HG02798 (cell line): Measurements from ENCODE around the gene PITHD1.
"Not testable (repeated sequence)": the region's sequence is repeated elsewhere in the genome, so short reads cannot be mapped to it uniquely, and the experiment has no call there.

ENCODE experiments used
- ATAC-seq: cut with Tn5 transposase; IDR thresholded peaks from one replicate; pipeline ENCODE4 v1.9.1; 2021; ENCODE audit warnings: mild to moderate bottlenecking; ENCODE audit not compliant: unreplicated experiment, poor library complexity

PITHD1 gene

DNA sequence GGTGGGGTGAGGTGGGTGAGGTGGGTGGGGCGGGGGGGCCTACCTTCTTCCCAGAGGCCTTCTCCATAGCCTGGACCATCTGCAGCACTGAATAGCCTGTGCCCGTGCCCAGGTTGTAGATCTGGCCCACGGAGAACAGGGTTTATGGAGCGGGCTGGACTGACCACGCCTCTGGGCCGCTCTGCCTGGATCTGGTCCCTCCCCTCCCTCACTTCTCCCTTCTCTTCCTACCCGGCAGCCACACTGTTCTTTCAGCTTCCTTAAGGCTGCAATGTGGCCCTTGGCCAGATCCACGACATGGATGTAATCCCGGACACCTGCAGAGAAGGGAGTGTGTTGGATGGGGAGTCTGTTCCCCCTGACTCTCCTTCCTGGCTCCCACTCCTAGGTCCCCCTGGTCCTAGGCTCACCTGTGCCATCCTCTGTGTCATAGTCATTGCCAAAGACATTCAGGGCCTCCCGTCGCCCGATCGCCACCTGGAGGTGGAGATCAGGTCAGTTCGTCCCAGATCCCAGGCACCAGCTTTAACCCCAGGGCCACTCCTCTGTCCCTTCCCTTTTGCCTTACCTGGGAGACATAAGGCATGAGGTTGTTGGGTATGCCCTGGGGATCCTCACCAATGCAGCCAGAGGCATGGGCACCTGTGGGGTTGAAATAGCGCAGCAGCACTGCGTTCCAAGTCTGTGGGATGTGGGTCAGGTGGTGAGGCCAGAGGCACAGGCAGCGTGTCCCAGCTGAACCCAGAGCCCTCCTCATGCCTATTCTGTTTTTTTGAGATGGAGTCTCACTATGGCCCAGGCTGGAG lies 18.5 kb downstream of the PITHD1 start:
- no peak for ATAC-seq

DNA sequence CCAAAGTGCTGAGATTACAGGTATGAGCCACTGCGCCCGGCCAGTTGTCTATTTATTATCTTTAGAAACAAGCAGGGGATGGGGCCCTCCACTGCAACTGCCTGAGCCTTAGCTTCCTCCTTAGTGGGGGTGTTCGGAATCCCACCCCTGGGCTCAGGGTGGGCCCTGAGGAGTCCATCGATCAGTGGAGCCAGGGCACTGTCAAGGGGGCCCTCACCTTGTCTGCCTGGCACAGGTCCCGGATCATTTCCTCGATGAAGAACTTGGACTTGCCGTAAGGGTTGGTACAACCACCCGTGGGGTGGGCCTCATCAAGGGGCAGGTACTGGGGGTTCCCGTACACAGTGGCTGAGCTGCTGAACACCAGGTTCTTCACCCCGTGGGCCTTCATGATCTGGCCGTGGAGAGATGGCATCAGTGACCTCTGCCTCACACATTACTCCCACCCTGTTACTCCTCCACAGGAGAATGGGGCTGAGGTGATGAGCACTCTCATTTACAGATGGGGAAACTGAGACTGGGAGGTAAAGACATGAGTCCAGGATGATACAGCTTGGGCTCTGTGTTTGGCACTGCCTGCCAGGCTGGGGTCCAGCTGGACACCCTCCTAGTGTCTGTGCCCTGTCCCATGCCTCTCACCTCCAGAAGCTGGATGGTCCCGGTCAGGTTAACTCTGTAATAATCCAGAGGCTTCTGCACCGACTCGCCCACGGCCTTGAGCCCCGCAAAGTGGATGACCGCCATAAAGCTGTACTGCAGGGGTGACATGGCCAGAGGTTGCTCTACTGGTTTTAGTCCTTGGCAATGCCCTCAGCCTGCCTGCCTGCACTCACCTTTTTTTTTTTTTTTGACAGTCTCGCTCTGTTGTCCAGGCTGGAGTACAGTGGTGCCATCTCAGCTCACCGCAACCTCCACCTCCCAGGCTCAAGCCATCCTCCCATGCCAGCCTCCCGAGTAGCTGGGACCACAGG lies 19.5 kb downstream of the PITHD1 start:
- no peak for ATAC-seq

DNA sequence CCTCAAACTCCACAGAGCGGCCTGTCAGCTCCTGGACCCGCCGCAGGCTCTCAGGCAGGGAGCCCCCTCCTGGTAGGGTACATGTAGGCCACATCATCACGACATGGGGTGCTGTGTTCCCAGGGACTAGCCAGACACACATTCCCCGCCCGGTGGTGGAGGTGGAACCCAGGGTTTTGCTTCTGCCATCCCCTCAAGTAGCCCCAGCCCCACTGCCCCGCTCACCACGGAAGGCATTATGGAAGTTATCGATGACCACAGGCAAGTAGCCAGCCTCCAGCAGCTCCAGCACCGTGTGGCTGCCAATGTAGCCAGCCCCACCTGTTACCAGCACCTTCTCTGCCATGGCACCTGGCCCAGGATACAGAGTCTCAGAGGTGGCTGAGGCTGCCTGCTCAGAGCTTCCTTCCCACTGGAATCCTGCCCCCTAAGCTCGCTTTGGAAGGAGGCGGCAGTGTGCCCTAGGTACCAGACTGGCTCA lies 20.5 kb downstream of the PITHD1 start:
- no peak for ATAC-seq

DNA sequence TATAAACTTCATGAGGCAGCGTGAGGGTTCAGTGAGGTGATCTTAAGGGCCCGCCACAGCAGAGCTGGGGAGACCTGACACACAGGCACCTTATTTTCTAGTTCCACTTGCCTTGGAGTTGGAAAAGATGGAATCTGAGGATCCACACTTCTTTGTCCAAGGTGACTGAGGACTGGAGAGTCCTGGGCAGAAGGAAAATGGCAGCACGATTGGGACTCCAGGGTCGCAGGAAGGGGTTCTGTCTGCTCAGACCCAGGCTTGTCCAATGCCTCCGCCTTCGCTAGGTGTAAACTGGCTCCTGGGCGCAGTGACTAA lies 21.0 kb downstream of the PITHD1 start:
- ATAC-seq, result no peak

DNA sequence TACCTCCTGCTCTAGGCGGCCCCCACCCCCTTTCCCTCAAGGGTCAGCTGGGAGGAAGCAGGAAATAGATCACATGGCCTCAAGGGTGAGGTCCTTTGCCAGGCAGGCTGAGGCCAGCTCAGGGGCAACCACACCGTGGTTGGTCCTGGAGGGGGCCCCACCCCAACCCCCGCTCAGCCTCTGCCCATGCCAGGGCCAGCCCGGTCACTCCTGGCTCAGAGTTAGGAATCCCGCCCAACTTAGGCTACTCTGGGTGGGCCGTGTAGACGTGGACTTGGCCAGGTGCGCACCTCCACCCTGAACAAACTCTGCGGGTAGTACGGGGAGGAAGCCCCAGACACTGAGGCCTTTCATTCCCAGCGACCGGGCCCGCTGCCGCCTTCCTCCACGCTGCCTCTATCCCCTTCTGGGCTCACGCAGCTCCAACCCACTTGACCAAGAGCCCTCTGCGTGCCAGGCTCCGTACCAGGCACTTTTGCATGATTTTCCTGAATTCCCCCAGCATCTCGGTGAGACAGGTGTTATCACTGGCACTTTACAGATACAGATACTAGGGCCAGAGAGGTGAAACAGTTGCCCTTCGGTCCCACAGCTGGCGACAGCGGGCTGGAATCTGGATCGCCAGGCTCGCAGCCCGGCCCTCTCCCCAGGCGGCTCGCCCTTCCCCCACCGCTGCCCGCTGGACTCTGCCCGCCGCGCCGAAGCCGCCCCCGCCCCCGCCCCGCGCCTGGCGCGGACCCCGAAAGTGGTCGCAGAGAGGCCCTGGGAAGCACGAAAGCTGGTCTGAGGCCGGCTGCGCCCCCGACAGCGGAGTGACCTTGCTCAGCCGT lies 21.6 kb downstream of the PITHD1 start:
- no peak for ATAC-seq

DNA sequence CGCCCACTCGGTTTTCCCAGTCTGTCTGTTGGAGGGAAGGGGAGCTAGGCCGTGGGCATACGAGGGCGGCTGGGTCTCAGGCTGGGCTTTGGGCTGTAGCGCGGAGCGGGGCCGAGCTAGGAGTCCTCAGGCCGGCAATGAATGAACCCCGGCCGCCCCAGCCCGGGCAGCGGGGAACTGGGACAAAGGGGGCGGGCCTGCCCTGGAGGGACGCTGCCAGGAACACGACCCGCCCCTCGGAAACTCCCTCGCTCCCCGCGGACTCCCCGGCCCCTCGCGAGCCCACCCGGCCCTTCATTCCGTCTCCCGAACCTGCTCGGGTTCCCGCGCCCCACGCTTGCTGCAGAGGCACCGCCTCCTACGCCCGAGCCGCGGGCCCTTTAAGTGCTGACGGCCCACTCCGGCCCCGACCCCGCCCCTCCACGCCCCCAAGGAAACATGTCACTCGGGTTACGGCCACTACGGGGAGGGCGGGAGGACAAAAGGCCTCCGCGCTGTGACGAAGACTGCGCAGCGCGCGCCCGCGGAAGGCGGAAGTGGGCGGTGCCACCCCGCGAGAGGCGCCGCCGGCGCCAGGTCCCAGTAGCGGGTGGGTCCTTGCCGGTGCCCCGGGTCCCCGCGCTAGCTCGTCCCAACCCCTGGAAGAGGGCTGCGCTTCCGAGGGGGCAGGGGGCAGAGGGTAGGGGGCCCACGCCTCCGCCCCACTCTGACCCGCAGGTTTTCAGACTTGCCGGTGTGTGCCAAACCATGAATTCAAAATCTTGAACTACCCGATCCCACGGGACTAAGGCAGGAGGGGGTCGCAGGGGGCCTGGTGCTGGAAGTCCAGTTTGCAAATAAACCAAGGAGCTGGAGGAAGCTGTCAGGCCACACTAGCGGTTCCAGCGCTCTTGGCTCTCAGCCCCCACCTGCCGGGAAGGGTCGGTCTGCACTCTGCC lies 22.5 kb downstream of the PITHD1 start, which contains the start of gene GALE:
GALE (minus strand) TSS at position 355 of the 938 bp plus-strand sequence. CDS start 1,747 bp downstream, outside the sequence.
- peak; percentile 84 for ATAC-seq

DNA sequence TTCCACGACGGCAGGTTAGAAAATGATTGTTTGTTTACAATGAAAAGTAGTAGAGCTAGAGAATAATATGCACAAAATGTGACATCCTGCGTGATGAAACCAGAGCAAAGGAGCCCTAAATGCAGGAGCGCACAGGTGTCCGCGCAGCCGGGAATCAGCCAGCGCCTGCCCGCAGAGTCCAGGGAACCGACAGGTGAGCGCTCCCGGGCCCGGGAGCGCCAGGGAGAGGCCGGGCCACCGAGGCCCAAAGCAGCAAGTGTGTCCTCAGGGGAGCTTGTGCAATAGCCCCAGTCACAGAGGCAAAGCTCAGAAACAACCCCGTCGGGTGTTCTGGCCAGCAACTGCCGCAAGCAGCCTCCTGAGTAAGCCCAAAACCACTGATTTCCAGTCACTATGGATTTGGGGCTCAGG lies 23.1 kb downstream of the PITHD1 start:
- ATAC-seq, result no peak

DNA sequence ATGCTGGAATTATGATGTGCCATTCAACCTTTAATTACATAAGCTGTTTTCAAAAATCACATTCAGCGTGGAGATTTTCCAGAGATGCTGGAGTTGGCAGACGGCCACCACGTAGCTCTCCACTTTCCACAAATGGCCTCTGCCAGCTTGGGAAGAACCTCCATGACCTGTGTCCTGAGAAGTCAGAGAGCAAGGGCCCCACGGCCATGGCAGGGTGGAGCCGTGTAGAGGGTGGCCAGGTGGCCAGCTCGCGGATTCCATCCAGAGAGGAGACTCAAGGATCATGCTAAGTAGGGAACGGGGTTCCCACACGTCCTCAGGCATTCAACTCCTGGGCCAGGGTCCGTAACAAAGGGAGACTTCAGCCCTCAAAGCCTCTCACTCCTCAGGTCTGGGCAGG lies 23.7 kb downstream of the PITHD1 start:
- ATAC-seq, result no peak

DNA sequence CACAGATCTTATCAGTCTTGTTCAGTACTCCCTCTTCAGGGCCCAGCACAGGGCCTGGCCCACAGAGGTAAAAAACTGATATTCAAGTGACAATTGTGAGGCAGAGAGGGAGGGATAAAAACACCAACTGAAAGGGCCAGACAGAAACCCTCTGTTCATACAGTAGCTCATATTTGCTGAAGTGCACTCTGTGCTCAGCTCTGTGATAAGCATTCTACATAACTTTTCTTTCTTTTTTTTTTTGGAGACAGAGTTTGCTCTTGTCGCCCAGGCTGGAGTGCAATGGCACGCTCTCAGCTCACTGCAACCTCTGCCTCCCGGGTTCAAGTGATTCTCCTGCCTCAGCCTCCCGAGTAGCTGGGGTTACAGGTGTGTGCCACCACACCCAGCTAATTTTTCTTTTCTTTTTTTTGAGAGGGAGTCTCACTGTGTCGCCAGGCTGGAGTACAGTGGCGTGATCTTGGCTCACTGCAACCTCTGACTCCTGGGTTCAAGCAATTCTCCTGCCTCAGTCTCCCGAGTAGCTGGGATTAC lies 24.7 kb downstream of the PITHD1 start:
- not testable (repeated sequence) for ATAC-seq

DNA sequence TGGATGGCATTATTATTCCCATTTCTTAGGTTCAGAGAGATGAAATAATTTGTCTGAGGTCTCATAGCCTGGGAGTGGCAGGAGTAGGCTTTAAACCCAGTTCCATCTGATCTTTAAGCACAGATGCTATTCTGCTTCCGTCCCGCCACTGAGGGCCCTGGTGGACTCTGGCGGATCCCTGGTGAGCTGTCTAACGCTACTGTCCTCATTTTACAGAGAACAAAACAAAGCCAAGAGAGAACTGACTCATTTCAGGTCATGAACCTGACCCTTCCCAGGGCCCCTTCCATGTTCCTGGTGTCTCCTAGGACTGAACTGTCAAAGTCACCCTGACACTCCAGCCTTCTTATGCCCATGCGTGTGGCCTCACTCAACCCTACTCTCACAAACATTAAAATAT lies 25.5 kb downstream of the PITHD1 start:
- ATAC-seq, result no peak

DNA sequence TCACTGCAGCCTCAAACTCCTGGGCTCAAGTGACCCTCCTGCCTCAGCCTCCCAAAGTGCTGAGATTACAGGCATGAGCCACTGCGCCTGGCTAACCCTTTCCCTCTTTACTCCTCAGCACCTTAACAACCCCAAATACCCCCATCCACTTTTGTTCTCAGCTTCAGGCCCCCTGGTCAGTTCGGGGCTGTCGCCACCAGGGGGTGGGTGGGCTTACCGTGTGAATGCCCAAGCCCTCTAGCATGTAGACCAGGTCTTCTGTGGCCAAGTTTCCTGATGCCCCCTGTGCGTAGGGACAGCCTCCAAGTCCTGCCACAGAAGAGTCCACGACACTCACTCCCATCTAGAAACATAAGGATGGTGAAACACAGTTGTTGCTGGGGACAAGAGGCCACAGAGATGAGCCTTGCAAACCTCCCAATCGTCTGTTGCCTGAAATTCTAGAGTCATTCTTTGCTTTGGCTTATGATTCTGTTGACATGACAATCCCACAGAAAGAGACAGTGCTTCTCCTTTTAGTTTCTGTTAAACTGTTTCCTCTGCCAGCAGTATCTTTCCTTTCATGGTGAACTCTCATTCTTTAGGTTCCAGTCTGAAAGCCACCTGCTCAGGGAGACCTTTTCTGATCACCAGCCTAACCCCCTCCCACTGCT lies 26.1 kb downstream of the PITHD1 start:
- no peak for ATAC-seq

DNA sequence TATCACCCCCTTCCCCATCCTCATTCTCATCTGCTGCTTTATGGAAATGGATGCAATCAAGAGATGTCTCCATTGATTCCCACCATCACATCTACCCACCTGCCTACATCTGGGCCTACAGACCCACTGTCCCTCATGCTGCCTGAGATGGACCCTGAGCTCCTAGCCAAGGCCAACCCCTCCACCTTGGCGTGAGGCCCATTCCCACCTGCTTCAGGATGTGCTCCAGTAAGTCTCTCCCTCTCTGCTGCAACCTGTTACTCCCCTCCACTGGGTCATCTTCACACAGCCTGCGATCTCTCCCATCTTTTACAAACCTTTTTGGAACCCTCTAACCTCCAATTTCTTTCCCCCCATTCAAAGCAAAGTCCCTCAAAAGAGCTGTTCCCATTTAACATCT lies 26.8 kb downstream of the PITHD1 start:
- ATAC-seq, result no peak

DNA sequence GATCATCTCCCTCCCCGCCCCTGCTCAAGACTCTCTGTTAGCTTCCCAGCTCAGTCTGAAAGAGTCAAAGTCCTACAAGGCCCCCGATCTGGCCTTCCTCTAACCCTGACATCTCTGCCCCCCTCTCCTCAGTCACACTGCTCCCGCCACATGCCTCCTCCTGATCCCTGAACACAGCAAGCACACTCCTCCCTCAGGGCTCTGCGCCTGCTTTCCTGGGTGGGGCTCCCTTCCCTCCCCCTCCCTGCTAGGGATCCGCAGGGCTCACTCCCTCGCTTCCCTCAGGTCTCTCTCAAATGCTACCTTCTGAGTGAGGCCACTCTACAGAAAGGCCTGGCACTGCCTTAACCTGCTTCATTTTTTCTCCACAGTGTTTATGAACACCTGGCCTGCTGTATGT lies 28.1 kb downstream of the PITHD1 start:
- ATAC-seq, result no peak

DNA sequence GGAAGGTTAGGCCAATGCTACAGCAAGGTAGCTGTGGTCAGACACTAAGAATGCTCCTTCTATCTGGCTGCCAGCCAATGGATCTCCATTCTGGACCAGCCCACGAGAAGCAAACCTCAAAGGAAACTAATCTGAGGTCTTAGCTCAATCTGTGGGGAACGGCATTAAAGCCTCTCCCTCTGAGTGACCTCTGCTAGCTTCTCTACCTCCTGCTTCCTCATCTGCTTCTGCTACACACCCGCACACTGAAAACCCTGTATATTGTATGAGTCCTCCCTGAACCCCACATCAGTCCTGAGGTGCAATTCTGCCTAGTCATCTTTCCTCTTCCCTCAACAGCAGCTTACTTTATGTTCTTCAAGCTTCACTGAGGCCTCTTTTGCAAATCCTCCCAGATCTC lies 29.2 kb downstream of the PITHD1 start:
- ATAC-seq, result no peak

DNA sequence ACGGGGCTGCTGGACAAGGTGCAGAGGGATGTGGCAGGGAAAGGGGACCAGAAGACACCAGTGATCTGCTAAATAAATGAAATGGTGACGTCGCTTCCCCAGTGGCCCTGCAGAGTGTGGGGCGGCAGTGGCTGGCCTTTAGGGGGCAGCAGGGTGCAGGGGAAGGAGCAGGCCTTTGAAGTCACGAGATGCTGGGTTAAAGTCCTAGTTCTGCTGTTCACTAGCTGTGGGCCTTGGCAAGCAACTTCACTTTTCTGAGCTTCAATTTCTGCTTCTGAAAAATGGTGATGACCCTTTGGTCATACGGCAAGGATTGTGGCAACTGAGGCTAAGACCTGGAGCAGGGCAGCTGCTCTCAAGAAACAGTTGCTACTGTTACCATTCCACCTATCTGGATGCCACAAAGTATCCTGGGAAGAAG lies 31.5 kb downstream of the PITHD1 start:
- ATAC-seq, result peak; percentile 68

DNA sequence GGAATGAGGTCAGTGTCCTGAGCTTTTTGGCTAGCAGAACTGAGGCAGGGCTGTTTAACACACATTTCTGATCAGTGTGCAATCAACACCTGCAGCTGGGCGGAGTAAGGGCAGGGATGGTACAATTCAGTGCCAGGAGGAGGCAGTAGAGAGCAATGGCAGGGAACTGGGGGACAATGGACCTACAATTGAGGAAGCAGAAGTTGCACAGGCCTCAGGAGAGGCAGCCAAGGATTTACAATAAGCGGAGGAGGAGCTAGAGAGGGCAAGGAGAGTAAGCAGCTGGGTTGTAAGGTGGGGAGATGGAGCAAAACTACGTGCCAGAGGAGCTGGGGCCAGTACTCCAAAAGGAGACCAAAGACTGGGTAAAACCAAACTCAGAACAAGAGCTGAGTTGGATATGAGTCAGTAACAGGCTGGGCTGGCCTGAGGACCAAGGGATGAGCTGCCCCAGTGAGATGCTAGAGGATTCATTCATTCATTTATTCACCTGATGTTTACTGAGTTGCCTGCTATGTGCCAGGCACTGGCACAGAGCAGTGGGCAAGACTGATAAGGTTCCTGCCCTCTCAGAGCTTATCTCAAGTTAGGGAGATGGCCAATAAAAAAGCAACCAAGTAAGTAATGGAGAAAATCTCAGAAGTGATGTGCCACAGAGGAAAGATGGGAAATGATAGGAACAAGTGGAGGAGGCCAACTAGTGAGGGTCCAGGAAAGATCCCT lies 32.8 kb downstream of the PITHD1 start:
- no peak for ATAC-seq

DNA sequence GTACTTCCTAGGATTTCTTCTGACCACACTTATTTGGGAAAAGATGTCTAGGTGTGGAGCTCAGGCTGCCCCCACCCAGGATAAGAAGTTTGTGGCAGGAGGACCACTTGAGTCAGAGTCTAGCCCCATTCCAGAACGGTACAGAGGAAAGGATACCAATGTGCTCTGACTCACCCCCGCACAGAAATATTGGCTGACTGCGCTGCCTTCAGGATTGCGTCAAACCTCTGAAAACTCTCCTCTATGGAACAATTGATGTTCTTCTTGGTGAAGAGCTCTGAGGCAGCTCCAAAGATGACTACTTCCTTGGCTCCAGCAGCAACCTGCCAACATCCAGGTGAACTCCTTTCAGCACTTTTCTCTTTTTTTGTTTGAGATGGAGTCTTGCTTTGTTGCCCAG lies 35.8 kb downstream of the PITHD1 start:
- ATAC-seq, result no peak

DNA sequence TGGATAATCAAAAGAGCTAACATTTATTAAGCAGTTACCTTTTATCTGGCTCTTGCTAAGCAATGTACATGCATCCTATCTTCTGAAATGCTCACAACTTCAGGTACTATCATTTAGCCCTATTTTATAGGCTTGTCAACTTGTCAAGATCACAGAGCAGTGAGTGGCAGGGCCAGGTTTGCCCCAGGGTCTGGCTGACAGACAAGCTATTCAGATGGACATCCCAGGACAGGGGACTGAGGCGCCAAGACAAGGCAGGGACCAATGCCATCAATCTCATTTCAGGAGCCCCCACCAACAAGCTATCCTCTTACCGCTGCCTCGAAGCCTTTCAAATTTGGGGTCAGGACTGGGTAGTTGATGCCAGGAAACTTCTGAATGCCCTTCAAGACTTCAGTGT lies 38.1 kb downstream of the PITHD1 start:
- ATAC-seq, result no peak
